Parathyroid adenoma (tissue), 2 donors: Measurements from ENCODE around the gene ATP8B4.

Source experiments
- H2AFZ ChIP-seq: fragments of 300-600 bp; sonication (generic); one replicate; pipeline ENCODE4 v1.7.0; 2017; ENCODE audit warnings: antibody characterized with exemption, mild to moderate bottlenecking
- H3K27ac ChIP-seq: fragments of 300-600 bp; sonication (generic); one replicate; pipeline ENCODE4 v1.7.0; 2017
- H3K27me3 ChIP-seq: fragments of 300-600 bp; sonication (generic); one replicate; pipeline ENCODE4 v1.7.0; 2017; ENCODE audit warnings: low read length; ENCODE audit not compliant: control insufficient read depth, insufficient read depth
- H3K36me3 ChIP-seq: fragments of 300-600 bp; sonication (generic); one replicate; pipeline ENCODE4 v1.7.0; 2017; ENCODE audit warnings: low read length; ENCODE audit not compliant: control insufficient read depth, insufficient read depth
- H3K4me1 ChIP-seq: fragments of 300-600 bp; sonication (generic); one replicate; pipeline ENCODE4 v1.7.0; 2017; ENCODE audit warnings: control low read depth
- H3K4me2 ChIP-seq: fragments of 300-600 bp; sonication (generic); one replicate; pipeline ENCODE4 v1.7.0; 2017; ENCODE audit warnings: low read length
- H3K4me3 ChIP-seq: fragments of 300-600 bp; sonication (generic); one replicate; pipeline ENCODE4 v1.7.0; 2017; ENCODE audit warnings: low read depth, low read length
- H3K79me2 ChIP-seq: fragments of 300-600 bp; sonication (generic); one replicate; pipeline ENCODE4 v1.7.0; 2017; ENCODE audit warnings: control low read depth
- H3K9ac ChIP-seq: fragments of 300-600 bp; sonication (generic); one replicate; pipeline ENCODE4 v1.7.0; 2017; ENCODE audit warnings: mild to moderate bottlenecking
- H3K9me3 ChIP-seq: fragments of 300-600 bp; sonication (generic); one replicate; pipeline ENCODE4 v1.7.0; 2017; ENCODE audit warnings: low read length; ENCODE audit not compliant: control insufficient read depth
- TF ChIP-seq, protein P1 (sequence below): fragments of 300-600 bp; sonication (generic); IDR thresholded peaks from one replicate; pipeline ENCODE4 v1.7.0; 2017; ENCODE audit warnings: antibody characterized with exemption, mild to moderate bottlenecking
- donor health status: primary hyperparathyroidism.

The ATP8B4 gene

GRCh38 chr15:49877117-49877872 is 241.7 kb downstream of the ATP8B4 start:
- no peaks in the 10 kb centered on the region for H3K36me3 ChIP-seq
- no peak overlapping the region for H3K4me3 ChIP-seq
- TF ChIP-seq, protein P1, sequence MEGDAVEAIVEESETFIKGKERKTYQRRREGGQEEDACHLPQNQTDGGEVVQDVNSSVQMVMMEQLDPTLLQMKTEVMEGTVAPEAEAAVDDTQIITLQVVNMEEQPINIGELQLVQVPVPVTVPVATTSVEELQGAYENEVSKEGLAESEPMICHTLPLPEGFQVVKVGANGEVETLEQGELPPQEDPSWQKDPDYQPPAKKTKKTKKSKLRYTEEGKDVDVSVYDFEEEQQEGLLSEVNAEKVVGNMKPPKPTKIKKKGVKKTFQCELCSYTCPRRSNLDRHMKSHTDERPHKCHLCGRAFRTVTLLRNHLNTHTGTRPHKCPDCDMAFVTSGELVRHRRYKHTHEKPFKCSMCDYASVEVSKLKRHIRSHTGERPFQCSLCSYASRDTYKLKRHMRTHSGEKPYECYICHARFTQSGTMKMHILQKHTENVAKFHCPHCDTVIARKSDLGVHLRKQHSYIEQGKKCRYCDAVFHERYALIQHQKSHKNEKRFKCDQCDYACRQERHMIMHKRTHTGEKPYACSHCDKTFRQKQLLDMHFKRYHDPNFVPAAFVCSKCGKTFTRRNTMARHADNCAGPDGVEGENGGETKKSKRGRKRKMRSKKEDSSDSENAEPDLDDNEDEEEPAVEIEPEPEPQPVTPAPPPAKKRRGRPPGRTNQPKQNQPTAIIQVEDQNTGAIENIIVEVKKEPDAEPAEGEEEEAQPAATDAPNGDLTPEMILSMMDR: no peak
- H3K79me2 ChIP-seq: no peaks in the 10 kb centered on the region
- H2AFZ ChIP-seq: no peak overlapping the region
- peak overlapping the region; percentile 29 for H3K27ac ChIP-seq
- H3K4me1 ChIP-seq: no peaks in the 10 kb centered on the region
- H3K27me3 ChIP-seq: no peaks in the 10 kb centered on the region
- H3K4me2 ChIP-seq: no peak overlapping the region
- H3K9ac ChIP-seq: no peak overlapping the region
- no peaks in the 10 kb centered on the region for H3K9me3 ChIP-seq

DNA sequence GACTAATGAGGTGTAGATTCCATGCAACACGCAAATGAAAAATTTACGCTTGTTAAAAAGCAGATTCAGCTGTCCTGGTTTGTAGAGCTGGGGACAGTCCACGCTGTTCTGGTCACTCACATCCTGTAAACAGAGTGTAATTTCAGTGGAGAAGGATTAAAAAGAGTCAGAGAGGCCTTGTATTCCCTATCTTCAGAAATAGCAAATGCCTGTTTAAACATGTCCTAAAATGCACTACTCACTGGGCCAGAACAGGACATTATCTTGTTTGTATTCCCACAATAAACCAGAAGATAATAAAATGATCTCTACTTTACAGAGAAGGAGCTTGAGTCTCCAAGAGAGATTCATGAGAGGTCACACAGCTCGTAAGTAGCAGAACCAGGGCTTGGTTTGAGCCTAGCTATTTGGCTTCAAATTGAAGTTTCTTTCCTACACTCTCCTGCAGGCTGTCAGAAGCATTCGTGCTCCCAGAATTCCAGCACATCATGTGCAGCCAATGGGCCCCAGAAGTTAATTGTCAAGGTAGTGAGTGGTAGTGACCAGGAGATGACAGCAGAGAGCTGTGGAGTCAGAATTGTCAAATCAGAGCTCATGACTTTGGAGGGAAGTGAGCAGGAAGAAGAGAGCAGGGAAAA is 242.5 kb downstream of the ATP8B4 start:
- Histone ChIP-seq H3K36me3 (no peaks in the 10 kb centered on the region), H3K27me3 (no peaks in the 10 kb centered on the region), H3K9ac (no peak overlapping the region), H3K4me3 (no peak overlapping the region), H2AFZ (no peak overlapping the region), H3K9me3 (no peaks in the 10 kb centered on the region), H3K4me2 (no peak overlapping the region), H3K79me2 (no peaks in the 10 kb centered on the region), H3K27ac (peak overlapping the region; percentile 44), H3K4me1 (no peaks in the 10 kb centered on the region)
- TF ChIP-seq, protein P1: no peak

- H3K4me3 ChIP-seq: no peak overlapping the region
- H2AFZ ChIP-seq: no peak overlapping the region
- no peaks in the 10 kb centered on the region for H3K4me1 ChIP-seq
- TF ChIP-seq, protein P1: no peak
- H3K9me3 ChIP-seq: no peaks in the 10 kb centered on the region
- H3K27ac ChIP-seq: no peak overlapping the region
- H3K4me2 ChIP-seq: no peak overlapping the region
- H3K36me3 ChIP-seq: no peaks in the 10 kb centered on the region
- no peak overlapping the region for H3K9ac ChIP-seq
- no peaks in the 10 kb centered on the region for H3K79me2 ChIP-seq
- no peaks in the 10 kb centered on the region for H3K27me3 ChIP-seq
These were observed 243.6 kb downstream of the ATP8B4 start for GRCh38 chr15:49875392-49875791.

DNA sequence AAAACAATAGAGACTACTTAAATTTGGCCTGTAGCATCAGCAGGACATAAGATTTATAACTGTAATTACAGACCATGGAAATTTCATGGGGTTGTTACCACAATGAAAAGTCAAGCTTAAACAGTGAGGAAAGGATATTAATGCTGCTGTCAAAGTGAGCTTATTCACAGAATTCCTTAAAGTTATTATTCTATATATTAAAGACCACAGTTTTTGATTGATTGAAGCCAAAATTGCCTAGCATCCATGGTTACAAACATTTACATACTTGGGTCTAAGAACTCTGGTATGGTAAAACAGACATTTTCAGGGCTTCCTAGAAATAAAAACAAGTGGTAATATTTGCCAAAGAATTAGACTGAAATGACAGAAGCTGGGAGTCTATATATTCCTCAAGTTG is 248.6 kb downstream of the ATP8B4 start:
- no peaks in the 10 kb centered on the region for H3K9me3 ChIP-seq
- H3K9ac ChIP-seq: no peak overlapping the region
- no peaks in the 10 kb centered on the region for H3K4me1 ChIP-seq
- H3K27me3 ChIP-seq: no peaks in the 10 kb centered on the region
- no peaks in the 10 kb centered on the region for H3K36me3 ChIP-seq
- no peaks in the 10 kb centered on the region for H3K79me2 ChIP-seq
- no peak overlapping the region for H3K4me2 ChIP-seq
- H3K27ac ChIP-seq: no peak overlapping the region
- H2AFZ ChIP-seq: no peak overlapping the region
- no peak overlapping the region for H3K4me3 ChIP-seq
- TF ChIP-seq, protein P1: no peak

- TF ChIP-seq, protein P1: no peak
- Histone ChIP-seq H3K27ac (no peak overlapping the region), H3K79me2 (no peaks in the 10 kb centered on the region), H3K36me3 (no peaks in the 10 kb centered on the region), H3K4me3 (no peak overlapping the region), H3K9ac (no peak overlapping the region), H3K4me2 (no peak overlapping the region), H3K27me3 (no peaks in the 10 kb centered on the region), H3K9me3 (no peaks in the 10 kb centered on the region), H3K4me1 (no peaks in the 10 kb centered on the region), H2AFZ (no peak overlapping the region)
These were observed 250.7 kb downstream of the ATP8B4 start for GRCh38 chr15:49868348-49868747.
